GM18502 (cell line): ENCODE results near the gene KDR.

ENCODE experiments used
- ATAC-seq: cut with Tn5 transposase; IDR thresholded peaks from one replicate; pipeline ENCODE4 v1.9.1; 2021; ENCODE audit warnings: mild to moderate bottlenecking; ENCODE audit not compliant: unreplicated experiment, poor library complexity

The KDR gene

DNA sequence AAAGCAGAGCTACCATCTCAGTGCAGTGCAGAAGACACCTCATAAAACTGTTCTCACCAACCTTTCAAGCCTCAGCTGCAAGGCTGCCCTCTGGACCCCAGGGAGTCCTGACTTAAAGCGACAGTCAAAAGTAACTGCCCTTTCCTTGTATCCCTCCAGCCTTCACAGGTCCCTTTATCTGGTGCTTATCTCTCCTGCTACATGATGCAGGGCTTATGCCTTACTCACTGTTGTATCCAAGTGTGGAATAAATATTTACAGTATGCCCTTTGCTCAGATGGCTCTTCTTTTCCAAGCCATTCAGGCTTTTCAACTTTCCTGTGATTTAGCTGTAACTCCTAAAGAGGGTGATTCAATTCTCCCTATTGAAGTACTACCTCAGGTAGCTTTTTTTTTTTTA lies 92.6 kb downstream of the KDR start:
- ATAC-seq = no peak

DNA sequence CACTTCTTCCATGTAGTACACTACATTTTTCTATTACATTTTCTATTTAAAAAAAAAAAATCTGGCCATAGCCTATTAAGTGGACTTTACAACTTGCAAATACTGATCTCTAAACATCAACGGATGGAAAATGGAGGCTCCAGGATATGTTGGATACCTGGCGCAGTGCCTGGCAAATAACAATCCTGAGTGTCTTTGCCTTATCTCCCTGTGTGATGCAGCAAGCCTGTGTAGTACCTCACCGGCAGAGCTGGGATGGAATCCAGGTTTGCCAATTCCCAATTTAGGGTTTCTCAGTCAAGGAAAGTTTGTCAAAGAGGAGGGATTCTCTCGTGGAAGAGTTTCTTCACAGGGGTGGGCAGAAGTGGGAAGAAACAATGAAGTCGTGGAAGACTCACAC lies 93.2 kb downstream of the KDR start:
- no peak for ATAC-seq

DNA sequence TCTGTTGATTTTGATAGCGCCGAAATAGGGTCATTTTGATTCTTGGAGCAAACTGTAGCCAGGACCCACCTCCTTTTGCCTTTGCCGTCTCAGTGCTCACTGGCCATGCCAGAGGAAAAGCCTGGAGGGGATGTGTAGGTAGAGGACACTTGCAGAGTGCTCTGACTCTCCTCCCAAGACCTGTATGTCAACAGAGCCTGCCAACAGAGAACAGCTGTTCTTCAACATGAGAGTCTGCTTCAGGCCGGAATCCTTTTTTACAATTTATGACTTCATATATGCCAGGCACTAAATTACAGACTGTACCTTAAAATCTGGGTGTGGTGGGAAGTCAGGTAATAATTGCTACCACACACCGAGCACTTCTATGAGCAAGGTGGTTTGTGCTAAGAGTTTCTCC lies 94.2 kb downstream of the KDR start:
- no peak for ATAC-seq

DNA sequence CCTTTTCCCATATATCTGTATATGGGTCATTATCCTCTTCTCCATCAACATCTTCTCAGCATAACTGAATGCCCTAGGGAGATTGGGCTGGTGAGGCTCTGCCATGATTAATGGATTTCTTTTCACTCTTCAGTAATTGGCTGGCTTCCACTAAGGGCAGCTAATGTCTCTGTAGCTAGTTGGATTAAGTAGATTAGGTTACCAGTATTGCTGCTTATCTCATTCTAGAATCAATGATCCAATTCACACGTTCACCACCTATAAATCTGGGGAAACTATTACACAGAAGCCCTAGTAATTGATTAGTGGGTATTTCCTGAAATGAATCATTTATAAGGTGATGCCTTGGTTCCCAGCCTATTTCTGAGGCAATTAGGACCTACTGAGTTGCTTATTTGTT lies 94.8 kb downstream of the KDR start:
- no peak for ATAC-seq

DNA sequence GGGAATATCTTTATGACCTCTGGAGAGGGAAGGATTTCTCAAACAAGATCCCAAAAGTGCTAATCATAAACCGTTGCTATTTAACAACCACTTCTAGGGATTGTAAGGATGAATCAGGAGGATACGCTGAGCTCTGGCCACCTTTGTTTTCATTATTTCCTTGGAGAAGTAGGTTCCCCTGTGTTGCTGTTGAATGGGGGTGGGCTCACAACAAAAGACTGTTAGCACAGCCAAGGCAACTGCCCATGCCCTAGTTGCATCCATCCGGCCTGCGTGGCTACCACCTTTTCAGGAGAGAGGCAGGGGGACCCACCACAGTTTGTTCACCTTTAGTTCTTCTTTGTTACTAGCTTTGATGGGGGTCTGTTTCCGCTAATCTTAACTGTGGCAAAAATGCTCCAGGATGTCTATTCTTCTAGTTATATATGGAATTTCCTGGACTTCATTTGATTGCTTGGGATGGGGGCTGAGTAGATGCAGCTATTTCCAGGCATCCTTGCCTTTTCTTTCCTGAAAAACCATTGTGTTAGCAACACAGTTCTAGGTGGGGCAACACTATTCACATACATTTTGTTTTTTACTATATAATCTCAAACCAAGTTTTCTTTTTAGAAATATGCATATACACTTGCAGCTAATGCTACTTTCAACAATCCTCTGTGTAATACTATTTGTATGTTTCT lies 95.4 kb downstream of the KDR start:
- no peak for ATAC-seq

DNA sequence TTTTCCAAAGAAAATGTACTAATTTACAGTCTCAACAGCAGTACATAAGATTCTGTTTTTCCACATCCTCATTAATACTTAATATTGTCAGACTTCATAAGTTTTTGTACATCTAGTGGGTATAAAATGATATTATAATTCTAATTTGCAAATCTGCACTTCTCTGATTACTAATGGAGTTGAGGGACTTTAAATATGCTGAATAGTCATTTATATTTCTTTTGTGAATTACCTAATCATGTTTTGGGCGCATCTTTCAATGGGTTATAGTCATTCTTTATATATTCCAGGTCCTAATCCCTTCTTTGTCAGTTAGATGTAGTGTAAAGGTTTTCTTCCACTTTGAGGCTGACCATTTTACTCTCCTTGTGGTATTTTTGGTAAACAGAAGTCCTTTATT lies 96.1 kb downstream of the KDR start:
- ATAC-seq = no peak
